AG04450 (cell line): ENCODE measurements around the gene OPCML. TPM values are rescaled to one million over a fixed set of nuclear protein-coding genes. Genes with fewer than 3 reads are reported as not detected.

Experiments used
- CTCF ChIA-PET: fragments of 300-600, 350-600 bp; formaldehyde crosslinking; extraction: SDS; loops from one replicate; lab custom pipeline; 2022; ENCODE audit warnings: antibody characterized with exemption, inconsistent platforms; lab: Charles Lee
- POLR2A ChIA-PET: fragments of 350-600 bp; formaldehyde crosslinking; extraction: SDS; loops from one replicate; lab custom pipeline; 2021; ENCODE audit warnings: antibody characterized with exemption, inconsistent platforms; lab: Yijun Ruan, JAX
- DNase-seq: peaks from one replicate; pipeline ENCODE4 v3.0.0-alpha.2; 2011; ENCODE audit warnings: low read depth, low spot score
- H3K27ac ChIP-seq: one replicate; pipeline ENCODE4 v1.5.1; 2012; ENCODE audit warnings: low read depth, low read length, control low read depth
- H3K27me3 ChIP-seq: one replicate; pipeline ENCODE4 v1.6.0; 2012; ENCODE audit warnings: low read length; ENCODE audit not compliant: control insufficient read depth, insufficient read depth
- H3K4me3 ChIP-seq: 2 replicates; pipeline ENCODE4 v1.5.1; 2011; ENCODE audit warnings: mild to moderate bottlenecking, low read depth, low read length, control low read depth
- H3K9me3 ChIP-seq: 2 replicates; pipeline ENCODE4 v1.5.1; 2012; ENCODE audit warnings: low read length; ENCODE audit not compliant: control insufficient read depth, insufficient read depth
- polyA plus RNA-seq: library from polyadenylated mRNA; depleted of rRNA; stranded (reverse); fragments of >200 nt; gene quantifications from 2 replicates; pipeline ENCODE4 v1.2.3, GENCODE V29; 2011
- TF ChIP-seq, protein P1 (sequence below): IDR thresholded peaks from 2 replicates; pipeline ENCODE4 v1.5.1; 2011; ENCODE audit warnings: low read depth, low read length, control low read depth, inconsistent platforms

Gene OPCML
- polyA plus RNA-seq, 1 experiment: 1.1 TPM

DNA sequence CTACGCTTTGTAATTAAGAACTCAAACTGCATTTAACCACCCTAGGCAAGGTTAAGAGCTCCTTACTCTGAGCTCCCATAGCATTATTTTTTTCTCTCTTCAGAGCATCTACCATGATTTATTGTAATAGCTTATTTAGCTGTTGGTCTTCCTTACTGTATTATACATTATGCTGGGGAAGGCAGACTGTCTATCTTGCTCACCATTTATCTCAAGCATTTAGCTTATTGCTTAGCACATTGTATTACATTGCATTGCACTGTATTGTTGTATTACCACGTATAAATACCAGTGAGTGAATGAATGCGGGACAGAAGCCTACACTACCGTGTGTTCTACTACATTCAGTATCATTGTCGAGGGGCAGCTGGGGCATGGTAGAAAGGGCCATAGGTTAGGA, 324.3 kb downstream of the OPCML start:
- Histone ChIP-seq H3K27me3 (no peaks in the 10 kb centered on the region), H3K9me3 (peaks cover 19% of the 10 kb centered on the region), H3K4me3 (no peak overlapping the region), H3K27ac (no peak overlapping the region)
- DNase-seq: no peak
- ChIA-PET POLR2A (no interaction called here), CTCF (no interaction called here)
- TF ChIP-seq, protein P1, sequence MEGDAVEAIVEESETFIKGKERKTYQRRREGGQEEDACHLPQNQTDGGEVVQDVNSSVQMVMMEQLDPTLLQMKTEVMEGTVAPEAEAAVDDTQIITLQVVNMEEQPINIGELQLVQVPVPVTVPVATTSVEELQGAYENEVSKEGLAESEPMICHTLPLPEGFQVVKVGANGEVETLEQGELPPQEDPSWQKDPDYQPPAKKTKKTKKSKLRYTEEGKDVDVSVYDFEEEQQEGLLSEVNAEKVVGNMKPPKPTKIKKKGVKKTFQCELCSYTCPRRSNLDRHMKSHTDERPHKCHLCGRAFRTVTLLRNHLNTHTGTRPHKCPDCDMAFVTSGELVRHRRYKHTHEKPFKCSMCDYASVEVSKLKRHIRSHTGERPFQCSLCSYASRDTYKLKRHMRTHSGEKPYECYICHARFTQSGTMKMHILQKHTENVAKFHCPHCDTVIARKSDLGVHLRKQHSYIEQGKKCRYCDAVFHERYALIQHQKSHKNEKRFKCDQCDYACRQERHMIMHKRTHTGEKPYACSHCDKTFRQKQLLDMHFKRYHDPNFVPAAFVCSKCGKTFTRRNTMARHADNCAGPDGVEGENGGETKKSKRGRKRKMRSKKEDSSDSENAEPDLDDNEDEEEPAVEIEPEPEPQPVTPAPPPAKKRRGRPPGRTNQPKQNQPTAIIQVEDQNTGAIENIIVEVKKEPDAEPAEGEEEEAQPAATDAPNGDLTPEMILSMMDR: no peak

DNA sequence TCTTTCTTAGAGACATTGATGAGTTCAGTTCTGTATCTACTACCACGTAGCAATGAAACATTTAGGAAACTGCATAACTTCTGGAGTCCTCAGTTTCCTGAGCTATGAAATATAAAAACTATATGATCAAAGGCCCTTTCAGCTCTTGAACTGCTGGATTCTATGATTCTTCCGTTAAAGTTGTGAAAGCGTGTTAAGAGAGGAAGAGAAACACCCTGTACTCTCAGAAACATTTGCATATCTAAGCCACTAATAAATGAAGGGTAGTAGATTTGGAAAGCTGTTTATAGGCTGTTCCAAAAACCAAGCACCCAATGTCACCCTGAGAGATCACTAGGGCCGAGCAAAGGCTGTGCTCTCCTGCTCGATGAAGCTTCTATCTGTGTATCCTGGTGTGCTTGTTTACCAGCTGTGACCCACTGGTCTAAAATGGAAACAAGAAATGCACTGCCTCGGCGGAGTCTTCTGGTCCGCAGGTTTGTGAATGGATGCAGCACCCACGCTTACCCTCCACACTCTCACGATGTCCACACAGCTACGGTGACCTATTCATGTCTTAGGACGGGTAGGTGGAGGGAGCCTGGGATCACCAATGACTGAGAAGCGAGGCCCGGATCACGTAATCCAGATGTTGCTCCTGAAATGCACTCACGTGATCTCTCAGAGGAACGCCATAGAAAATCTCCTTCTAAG, 325.8 kb downstream of the OPCML start:
- no peak for DNase-seq
- H3K9me3 ChIP-seq: peaks cover 17% of the 10 kb centered on the region
- no peak overlapping the region for H3K4me3 ChIP-seq
- H3K27me3 ChIP-seq: no peaks in the 10 kb centered on the region
- ChIA-PET POLR2A (no interaction called here), CTCF (no interaction called here)
- no peak overlapping the region for H3K27ac ChIP-seq
- TF ChIP-seq, protein P1: no peak

DNA sequence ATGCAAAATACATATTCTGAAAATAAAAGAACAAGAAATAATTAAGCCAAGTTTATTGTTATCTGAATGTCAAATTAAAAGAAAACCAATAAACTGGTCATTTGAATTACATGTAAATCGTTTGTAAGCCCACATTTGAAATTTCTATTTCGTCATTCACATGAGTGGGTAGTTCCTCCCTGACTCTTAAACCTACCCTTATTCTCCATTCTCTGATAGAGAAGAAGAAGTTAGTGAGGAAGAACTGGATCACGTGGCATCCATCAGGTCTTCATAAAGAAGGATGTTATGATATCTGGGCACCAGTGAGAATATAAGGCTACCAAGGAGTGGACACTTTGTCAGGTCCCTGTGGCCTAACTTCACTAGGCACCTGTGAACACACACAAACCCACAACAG, 328.1 kb downstream of the OPCML start:
- Histone ChIP-seq H3K27me3 (no peaks in the 10 kb centered on the region), H3K9me3 (peaks cover 17% of the 10 kb centered on the region), H3K27ac (no peak overlapping the region), H3K4me3 (no peak overlapping the region)
- TF ChIP-seq, protein P1: no peak
- no peak for DNase-seq
- ChIA-PET POLR2A (no interaction called here), CTCF (no interaction called here)

DNA sequence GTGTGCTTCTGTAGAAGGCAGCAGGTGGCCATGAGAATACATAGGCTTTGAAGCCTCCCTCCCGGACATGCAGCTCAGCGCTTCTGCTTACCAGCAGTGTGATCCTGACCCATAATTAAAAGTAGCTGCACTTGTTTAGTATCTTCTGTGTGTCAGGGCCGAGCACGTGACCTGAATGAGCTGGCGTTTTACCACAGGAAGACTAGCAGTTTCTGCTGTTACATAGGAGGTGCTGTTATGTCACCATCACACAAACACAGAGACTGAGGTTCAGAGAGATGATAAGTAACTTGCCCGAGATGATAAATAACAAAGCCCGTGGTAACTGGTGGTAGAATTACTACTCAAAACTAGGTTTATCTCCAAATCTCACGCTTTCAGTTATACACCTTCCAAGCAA, 329.5 kb downstream of the OPCML start:
- Histone ChIP-seq H3K9me3 (peaks cover 17% of the 10 kb centered on the region), H3K4me3 (no peak overlapping the region), H3K27me3 (no peaks in the 10 kb centered on the region), H3K27ac (no peak overlapping the region)
- POLR2A ChIA-PET: no interaction called here
- CTCF ChIA-PET: no interaction called here
- TF ChIP-seq, protein P1: no peak
- no peak for DNase-seq

DNA sequence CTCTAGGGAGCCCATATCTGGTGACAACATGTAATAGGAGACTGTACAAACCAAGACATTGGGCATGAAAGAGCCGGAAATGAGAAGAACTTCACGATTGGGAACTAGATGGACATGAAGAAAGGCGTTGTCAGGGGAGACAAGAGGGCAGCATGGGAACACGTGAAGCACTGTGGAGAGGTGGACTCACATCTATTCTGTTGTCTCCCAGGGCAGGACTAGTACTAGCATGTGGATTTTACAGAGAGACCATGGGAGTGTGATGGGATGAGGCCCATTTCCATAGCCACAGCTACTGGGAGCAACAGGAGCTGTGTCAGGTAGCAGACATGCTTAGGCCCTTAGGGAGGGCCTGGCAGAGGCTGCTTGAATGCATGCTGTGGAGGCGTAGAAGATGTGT, 333.9 kb downstream of the OPCML start:
- Histone ChIP-seq H3K27me3 (no peaks in the 10 kb centered on the region), H3K9me3 (peaks cover 5% of the 10 kb centered on the region; the same call in 1 of the 2 replicates), H3K4me3 (no peak overlapping the region), H3K27ac (no peak overlapping the region)
- POLR2A ChIA-PET: no interaction called here
- CTCF ChIA-PET: no interaction called here
- no peak for DNase-seq
- TF ChIP-seq, protein P1: no peak
